ENCODE measurements around the gene DNAJB5. TPM values are rescaled to one million over a fixed set of nuclear protein-coding genes. Genes with fewer than 3 reads are reported as not detected.

DNAJB5 gene
- total and polyA plus RNA-seq, 11 donors, result 33.6 to 166 (median 88.5) TPM

DNA sequence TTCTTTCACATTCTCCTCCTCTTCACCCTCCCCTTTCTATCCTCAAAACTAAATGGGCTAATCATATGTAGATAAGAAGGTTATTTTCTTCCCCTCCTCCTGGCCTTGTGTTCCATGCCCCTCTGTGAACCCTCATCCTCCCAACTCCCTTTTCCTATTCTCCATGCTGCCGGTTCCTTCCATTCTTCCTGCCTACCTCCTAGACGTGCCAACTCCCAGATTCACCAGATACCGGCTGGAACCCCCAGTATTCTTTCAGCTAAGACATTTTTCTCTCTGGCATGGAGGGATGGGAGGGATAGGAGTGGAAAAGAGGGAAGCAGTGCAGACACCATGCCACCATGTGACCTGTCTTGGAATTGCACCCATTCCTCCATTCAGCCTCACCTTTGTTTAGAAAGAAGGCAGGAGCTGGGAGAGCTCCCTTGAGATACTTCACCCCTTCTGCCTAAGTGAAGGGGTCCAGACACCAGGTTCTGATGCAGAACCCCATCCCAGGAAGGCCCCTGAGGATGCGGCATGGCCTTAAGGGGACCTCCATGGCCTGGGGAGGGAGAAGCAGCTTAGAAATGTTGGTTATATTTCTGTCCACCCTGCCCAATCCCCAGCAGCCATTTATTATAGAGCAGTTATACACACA, 4.8 kb downstream of the DNAJB5 start:
- H3K4me1 ChIP-seq, result peaks cover 8 to 88% (median 59%) of the 10 kb centered on the region in 12 donors
- no peaks in the 10 kb centered on the region for H3K27me3 ChIP-seq
- H3K4me3 ChIP-seq, result peak overlapping the region in 10 of 12 donors; percentile 20 to 50 (median 32)
- peaks cover 0 to 32% (median 20%) of the 10 kb centered on the region in 9 donors for H3K36me3 ChIP-seq
- DNase-seq (peak in 1 of 5 donors; percentile 41), ATAC-seq (peak in 1 of 4 donors; percentile 13)
- 19 to 27% (median 21%) methylated on average over 4 of the region's 4 CpGs for WGBS, 4 donors
- peak overlapping the region in 11 of 12 donors; percentile 89 to 99 (median 96) for H3K27ac ChIP-seq
- intact Hi-C loops (cut with DNase I), result loop anchor here in 3 of 10 donors (2.0 to 5.0 kb wide), 2 partner anchors 76 to 78 kb away; partner anchors contain the start of gene VCP (in 2 of the 3)
- no peak for TF ChIP-seq POLR2A (IDR thresholded peaks at IDR 0.05)
- peak in 11 of 12 donors; percentile 21 to 73 (median 48) for TF ChIP-seq CTCF (IDR thresholded peaks at IDR 0.05)
- H3K9me3 ChIP-seq, result no peaks in the 10 kb centered on the region

GRCh38 chr9:34994900-34995669, 5.5 kb downstream of the DNAJB5 start:
- H3K4me1 ChIP-seq, result peaks cover 8 to 84% (median 56%) of the 10 kb centered on the region in 12 donors
- no peaks in the 10 kb centered on the region for H3K9me3 ChIP-seq
- peak overlapping the region in 11 of 12 donors; percentile 89 to 99 (median 96) for H3K27ac ChIP-seq
- intact Hi-C loops (cut with DNase I), result loop anchor here in 3 of 10 donors (2.0 to 5.0 kb wide), 2 partner anchors 76 to 77 kb away; partner anchors contain the start of gene VCP (in 2 of the 3)
- no peaks in the 10 kb centered on the region for H3K27me3 ChIP-seq
- DNase-seq (peak in 1 of 5 donors; percentile 45), ATAC-seq (peak in 2 of 4 donors; percentile 4 to 11)
- H3K36me3 ChIP-seq, result peaks cover 0 to 32% (median 20%) of the 10 kb centered on the region in 9 donors
- TF ChIP-seq POLR2A (IDR thresholded peaks at IDR 0.05) (no peak), CTCF (IDR thresholded peaks at IDR 0.05) (no peak)
- peak overlapping the region in 10 of 12 donors; percentile 20 to 50 (median 32) for H3K4me3 ChIP-seq
- WGBS, 4 donors, result 32 to 44% (median 38%) methylated on average over 7 of the region's 7 CpGs

GRCh38 chr9:34995670-34996060, 6.1 kb downstream of the DNAJB5 start:
- H3K4me1 ChIP-seq, result peaks cover 8 to 78% (median 51%) of the 10 kb centered on the region in 12 donors

More at GRCh38 chr9:34995670-34996060, 6.1 kb downstream of the DNAJB5 start:
- H3K27me3 ChIP-seq, result no peaks in the 10 kb centered on the region
- peak overlapping the region in 10 of 12 donors; percentile 91 to 99 (median 96) for H3K27ac ChIP-seq
- peak overlapping the region in 6 of 12 donors; percentile 24 to 50 (median 35) for H3K4me3 ChIP-seq
- intact Hi-C loops (cut with DNase I), result loop anchor here in 1 of 10 donors (2.0 kb wide), 1 partner anchor 75 kb away; no protein-coding TSS in a partner anchor
- ATAC-seq (no peak), DNase-seq (no peak)
- no peaks in the 10 kb centered on the region for H3K9me3 ChIP-seq
- 23 to 30% (median 28%) methylated on average over 3 of the region's 3 CpGs for WGBS, 4 donors
- H3K36me3 ChIP-seq, result peaks cover 0 to 32% (median 20%) of the 10 kb centered on the region in 9 donors
- no peak for TF ChIP-seq CTCF (IDR thresholded peaks at IDR 0.05)
- TF ChIP-seq POLR2A (IDR thresholded peaks at IDR 0.05), result no peak

Data from heart left ventricle (tissue), 16 donors.